Keratinocyte (primary cell): ENCODE results near the gene PLXNB3. TPM values are rescaled to one million over a fixed set of nuclear protein-coding genes. Genes with fewer than 3 reads are reported as not detected.

Source experiments
- DNase-seq: peaks from one replicate; pipeline ENCODE4 v3.0.0-alpha.2; 2011; ENCODE audit warnings: low read depth, missing footprints, low spot score
- FAIRE-seq: peaks from 2 replicates; lab custom pipeline; 2011; peaks lifted over from hg19 to GRCh38; lab: Jason Lieb, UNC
- H2AFZ ChIP-seq: 2 replicates; pipeline ENCODE4 v1.6.0; 2012; ENCODE audit warnings: low read length, control low read depth, inconsistent platforms; ENCODE audit not compliant: control insufficient read depth
- H3K27ac ChIP-seq: 2 replicates; pipeline ENCODE4 v1.5.1; 2011; ENCODE audit warnings: low read length; ENCODE audit not compliant: control insufficient read depth, insufficient read depth
- H3K27me3 ChIP-seq: 3 replicates; pipeline ENCODE4 v1.6.0; 2011; ENCODE audit warnings: low read length; ENCODE audit not compliant: control insufficient read depth, insufficient read depth; ENCODE audit errors: extremely low read depth
- H3K36me3 ChIP-seq, 2 experiments: 2 replicates in 1 of 2; 3 replicates in 1 of 2; pipeline ENCODE4 v1.5.1; 2011; ENCODE audit warnings: low read length in 2 of 2, mild to moderate bottlenecking in 1 of 2; ENCODE audit not compliant: control insufficient read depth in 2 of 2, insufficient read depth in 2 of 2; ENCODE audit errors: extremely low read depth in 1 of 2
- H3K4me1 ChIP-seq: 3 replicates; pipeline ENCODE4 v1.5.1; 2011; ENCODE audit warnings: low read length; ENCODE audit not compliant: control insufficient read depth, insufficient read depth; ENCODE audit errors: extremely low read depth
- H3K4me2 ChIP-seq: 3 replicates; pipeline ENCODE4 v1.6.0; 2011; ENCODE audit warnings: low read depth, low read length; ENCODE audit not compliant: control insufficient read depth, insufficient read depth; ENCODE audit errors: extremely low read depth
- H3K4me3 ChIP-seq, 3 experiments: fragments of 200-600 bp in 1 of 3; sonication (generic) in 1 of 3; 2 replicates in 2 of 3; 3 replicates in 1 of 3; pipeline ENCODE4 v1.5.1; 2011 to 2016; ENCODE audit warnings: low read length in 3 of 3, mild to moderate bottlenecking in 3 of 3, control low read depth in 2 of 3, inconsistent platforms in 1 of 3, low read depth in 1 of 3, mixed read lengths in 1 of 3, mixed run types in 1 of 3, moderate library complexity in 1 of 3; ENCODE audit not compliant: control insufficient read depth in 2 of 3, insufficient read depth in 2 of 3; ENCODE audit errors: extremely low read depth in 1 of 3
- H3K79me2 ChIP-seq: 2 replicates; pipeline ENCODE4 v1.6.0; 2012; ENCODE audit warnings: low read length; ENCODE audit not compliant: control insufficient read depth, insufficient read depth
- H3K9ac ChIP-seq: 3 replicates; pipeline ENCODE4 v1.6.0; 2011; ENCODE audit warnings: low read length; ENCODE audit not compliant: control insufficient read depth, insufficient read depth; ENCODE audit errors: extremely low read depth
- H3K9me1 ChIP-seq: 3 replicates; pipeline ENCODE4 v1.6.0; 2011; ENCODE audit warnings: low read length; ENCODE audit not compliant: control insufficient read depth, insufficient read depth; ENCODE audit errors: extremely low read depth
- H3K9me3 ChIP-seq: 2 replicates; pipeline ENCODE4 v1.5.1; 2012; ENCODE audit warnings: low read depth, low read length; ENCODE audit not compliant: control insufficient read depth
- H4K20me1 ChIP-seq: 3 replicates; pipeline ENCODE4 v1.6.0; 2011; ENCODE audit warnings: low read length; ENCODE audit not compliant: control insufficient read depth, insufficient read depth; ENCODE audit errors: extremely low read depth
- EZH2 ChIP-seq: IDR thresholded peaks from one replicate; pipeline ENCODE4 v1.6.1; 2012; ENCODE audit warnings: inconsistent platforms, mild to moderate bottlenecking, low read length, moderate library complexity
- dilution Hi-C: fragments of 300-500 bp; cut with MboI; formaldehyde crosslinking; loops from one replicate; pipeline ENCODE4 v1.7.0; 2020; ENCODE audit warnings: low sequenced_read_pairs; ENCODE audit not compliant: extremely low pct_ligation_motif_present
- polyA plus RNA-seq, 5 experiments: library from polyadenylated mRNA; depleted of rRNA in 3 of 5; stranded (reverse) in 3 of 5; stranded (forward) in 1 of 5; unstranded in 1 of 5; fragments of >200 nt; gene quantifications; 1 replicate in 1 of 5; 2 replicates in 3 of 5; 3 replicates in 1 of 5; pipeline versions ENCODE4 v1.2.1 to v1.2.3, GENCODE V29; 2011 to 2012; ENCODE audit warnings: missing spikeins in 2 of 5, low read depth in 1 of 5, low replicate concordance in 1 of 5
- TF ChIP-seq, protein P1 (sequence below), 3 experiments: IDR thresholded peaks in 1 of 3; conservative IDR thresholded peaks in 1 of 3; optimal IDR thresholded peaks in 1 of 3; 2 replicates in 2 of 3; 3 replicates in 1 of 3; pipeline versions ENCODE3 to v1.5.1; 2011; ENCODE audit warnings: low read length in 3 of 3, mild to moderate bottlenecking in 3 of 3, moderate library complexity in 2 of 3, control low read depth in 1 of 3, inconsistent platforms in 1 of 3; ENCODE audit not compliant: insufficient read depth in 2 of 3; ENCODE audit errors: extremely low read depth in 1 of 3

The PLXNB3 gene
- polyA plus RNA-seq, 1 donor (not counting 4 experiments of a cell fraction or from before 2014, with no cell fraction given) = 7.2 TPM

GRCh38 chrX:153776120-153776599 is 12.1 kb downstream of the PLXNB3 start:
- Histone ChIP-seq H3K27ac (no peak overlapping the region), H4K20me1 (no peaks in the 10 kb centered on the region), H2AFZ (no peak overlapping the region), H3K9ac (no peak overlapping the region), H3K4me2 (no peak overlapping the region), H3K4me1 (peaks cover 5% of the 10 kb centered on the region), H3K79me2 (no peaks in the 10 kb centered on the region), H3K9me3 (no peaks in the 10 kb centered on the region), H3K4me3 (no peak overlapping the region), H3K36me3 (peaks cover 0 to 4% of the 10 kb centered on the region in 2 experiments), H3K27me3 (no peaks in the 10 kb centered on the region), H3K9me1 (no peaks in the 10 kb centered on the region)
- DNase-seq (no peak), FAIRE-seq (no peak)
- dilution Hi-C loops = no loop called here
- TF ChIP-seq, protein P1, sequence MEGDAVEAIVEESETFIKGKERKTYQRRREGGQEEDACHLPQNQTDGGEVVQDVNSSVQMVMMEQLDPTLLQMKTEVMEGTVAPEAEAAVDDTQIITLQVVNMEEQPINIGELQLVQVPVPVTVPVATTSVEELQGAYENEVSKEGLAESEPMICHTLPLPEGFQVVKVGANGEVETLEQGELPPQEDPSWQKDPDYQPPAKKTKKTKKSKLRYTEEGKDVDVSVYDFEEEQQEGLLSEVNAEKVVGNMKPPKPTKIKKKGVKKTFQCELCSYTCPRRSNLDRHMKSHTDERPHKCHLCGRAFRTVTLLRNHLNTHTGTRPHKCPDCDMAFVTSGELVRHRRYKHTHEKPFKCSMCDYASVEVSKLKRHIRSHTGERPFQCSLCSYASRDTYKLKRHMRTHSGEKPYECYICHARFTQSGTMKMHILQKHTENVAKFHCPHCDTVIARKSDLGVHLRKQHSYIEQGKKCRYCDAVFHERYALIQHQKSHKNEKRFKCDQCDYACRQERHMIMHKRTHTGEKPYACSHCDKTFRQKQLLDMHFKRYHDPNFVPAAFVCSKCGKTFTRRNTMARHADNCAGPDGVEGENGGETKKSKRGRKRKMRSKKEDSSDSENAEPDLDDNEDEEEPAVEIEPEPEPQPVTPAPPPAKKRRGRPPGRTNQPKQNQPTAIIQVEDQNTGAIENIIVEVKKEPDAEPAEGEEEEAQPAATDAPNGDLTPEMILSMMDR (optimal IDR thresholded peaks at IDR 0.05 in 1 of 3, IDR thresholded peaks at IDR 0.05 in 1 of 3, conservative IDR thresholded peaks at IDR 0.05 in 1 of 3; ENCODE audit: extremely low read depth in 1 of 3, insufficient read depth in 2 of 3, low read length in 3 of 3) = no peak
- no peak for TF ChIP-seq EZH2

DNA sequence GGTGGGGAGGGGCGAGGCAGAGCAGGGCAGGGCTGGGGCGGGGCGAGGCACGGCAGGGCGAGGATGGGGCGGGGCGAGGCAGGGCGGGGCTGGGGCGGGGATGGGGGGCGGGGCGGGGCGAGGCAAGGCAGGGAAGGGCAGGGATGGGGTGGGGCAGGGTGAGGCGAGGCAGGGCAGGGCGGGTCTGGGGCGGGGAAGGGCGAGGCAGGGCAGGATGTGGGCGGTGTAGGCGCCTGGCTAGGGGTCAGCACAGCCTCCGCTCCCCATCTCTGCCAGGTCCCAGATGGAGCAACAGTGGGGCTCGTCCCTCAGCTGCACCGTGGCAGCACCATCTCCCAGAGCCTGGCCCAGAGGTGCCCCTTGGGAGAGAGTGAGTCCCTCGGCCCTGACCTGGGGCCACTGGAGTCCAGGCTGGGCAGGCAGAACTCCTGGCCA is 12.6 kb downstream of the PLXNB3 start:
- H3K27ac ChIP-seq = no peak overlapping the region
- peaks cover 7% of the 10 kb centered on the region for H3K4me1 ChIP-seq
- no peak overlapping the region for H3K4me3 ChIP-seq
- no peak overlapping the region for H2AFZ ChIP-seq
- H4K20me1 ChIP-seq = no peaks in the 10 kb centered on the region
- DNase-seq (no peak), FAIRE-seq (no peak)
- H3K79me2 ChIP-seq = no peaks in the 10 kb centered on the region
- dilution Hi-C loops = no loop called here
- H3K36me3 ChIP-seq = peaks cover 0 to 4% of the 10 kb centered on the region in 2 experiments
- TF ChIP-seq EZH2 = no peak
- TF ChIP-seq, protein P1 (optimal IDR thresholded peaks at IDR 0.05 in 1 of 3, IDR thresholded peaks at IDR 0.05 in 1 of 3, conservative IDR thresholded peaks at IDR 0.05 in 1 of 3; ENCODE audit: extremely low read depth in 1 of 3, insufficient read depth in 2 of 3, low read length in 3 of 3) = no peak
- no peaks in the 10 kb centered on the region for H3K9me3 ChIP-seq
- H3K9ac ChIP-seq = no peak overlapping the region
- H3K9me1 ChIP-seq = no peaks in the 10 kb centered on the region
- H3K4me2 ChIP-seq = no peak overlapping the region
- no peaks in the 10 kb centered on the region for H3K27me3 ChIP-seq
